Activated naive CD8-positive, alpha-beta T cell treated with anti-CD3 and anti-CD28 coated beads, Interleukin-2, amount 50 U/mL, for 24 hours (primary cell): ENCODE results near the gene FAM170A.

ENCODE experiments used
- ATAC-seq: fragments of 150-1000 bp; cut with Tn5 transposase; one replicate; pipeline ENCODE4 v1.10.0; 2021
- DNase-seq: peaks from one replicate; pipeline ENCODE4 v3.0.0; 2021
- H3K27ac Mint-ChIP-seq: one replicate; pipeline ENCODE4 v1.8.0; 2021; ENCODE audit warnings: mild to moderate bottlenecking, mixed read lengths
- H3K27me3 Mint-ChIP-seq: one replicate; pipeline ENCODE4 v1.8.0; 2021; ENCODE audit warnings: mixed read lengths
- H3K36me3 Mint-ChIP-seq: one replicate; pipeline ENCODE4 v1.8.0; 2021; ENCODE audit warnings: low read depth, mixed read lengths
- H3K4me1 Mint-ChIP-seq: one replicate; pipeline ENCODE4 v1.8.0; 2021; ENCODE audit warnings: mixed read lengths
- H3K4me3 Mint-ChIP-seq: one replicate; pipeline ENCODE4 v1.8.0; 2021; ENCODE audit warnings: mild to moderate bottlenecking, moderate library complexity, mixed read lengths
- H3K9me3 Mint-ChIP-seq: one replicate; pipeline ENCODE4 v1.8.0; 2021; ENCODE audit warnings: mixed read lengths

FAM170A gene, protein sequence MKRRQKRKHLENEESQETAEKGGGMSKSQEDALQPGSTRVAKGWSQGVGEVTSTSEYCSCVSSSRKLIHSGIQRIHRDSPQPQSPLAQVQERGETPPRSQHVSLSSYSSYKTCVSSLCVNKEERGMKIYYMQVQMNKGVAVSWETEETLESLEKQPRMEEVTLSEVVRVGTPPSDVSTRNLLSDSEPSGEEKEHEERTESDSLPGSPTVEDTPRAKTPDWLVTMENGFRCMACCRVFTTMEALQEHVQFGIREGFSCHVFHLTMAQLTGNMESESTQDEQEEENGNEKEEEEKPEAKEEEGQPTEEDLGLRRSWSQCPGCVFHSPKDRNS

DNA sequence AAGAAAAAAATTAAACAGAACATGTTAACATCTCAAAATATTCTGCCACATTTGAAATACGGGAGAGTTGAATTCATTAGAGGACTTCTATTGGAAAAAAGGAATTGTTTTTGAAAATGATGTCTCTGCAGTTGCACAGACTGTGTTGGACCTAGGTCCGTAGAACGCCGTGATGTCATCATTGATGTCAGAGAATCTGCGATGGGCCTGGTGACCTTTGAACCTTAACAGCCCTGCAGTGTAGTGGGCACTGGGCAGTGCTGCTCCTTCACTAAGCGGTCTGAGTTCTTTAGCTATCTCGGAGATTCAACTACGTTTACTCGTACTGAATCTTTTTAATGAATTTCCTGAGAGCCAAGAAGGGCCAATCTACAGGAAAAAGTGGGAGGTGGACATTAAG, at the start of gene FAM170A:
TSS of gene FAM170A (plus strand) at position 220 of the 400 bp plus-strand sequence. CDS start 211 bp downstream, outside the sequence.
- no peak for DNase-seq

DNA sequence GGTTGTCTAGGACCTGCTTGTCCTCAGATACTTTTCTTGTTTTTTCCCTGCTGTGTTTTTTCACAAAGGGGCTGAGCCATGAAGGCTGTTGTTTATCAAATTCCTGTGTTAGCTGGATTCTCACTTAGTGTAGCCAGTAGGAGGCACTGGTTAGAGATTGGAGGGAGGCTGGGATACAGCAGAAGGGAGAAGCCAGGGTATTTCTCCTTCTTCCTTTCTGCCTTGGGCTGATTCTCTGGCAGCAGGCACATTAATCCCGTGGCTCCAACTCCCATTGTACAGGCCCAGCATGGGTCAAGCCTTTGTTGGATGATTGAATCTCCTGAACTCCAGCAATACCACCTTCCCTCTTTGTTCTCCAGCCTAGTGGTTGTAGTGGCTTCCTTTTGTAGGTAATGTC, 46.4 kb upstream of the FAM170A start:
- Mint-ChIP-seq H3K36me3 (no peaks in the 10 kb centered on the region), H3K9me3 (no peaks in the 10 kb centered on the region), H3K4me1 (no peaks in the 10 kb centered on the region), H3K4me3 (no peak overlapping the region), H3K27ac (no peak overlapping the region), H3K27me3 (no peaks in the 10 kb centered on the region)
- ATAC-seq (no peak), DNase-seq (no peak)

More for the DNA sequence above, at the start of gene FAM170A:
- Mint-ChIP-seq H3K4me3 (no peak within 1 kb of the TSS), H3K27me3 (peaks cover under 1% of the 10 kb centered on the region), H3K9me3 (no peaks in the 10 kb centered on the region), H3K27ac (no peak within 1 kb of the TSS), H3K4me1 (no peaks in the 10 kb centered on the region), H3K36me3 (no peaks in the 10 kb centered on the region)
- ATAC-seq = no peak

DNA sequence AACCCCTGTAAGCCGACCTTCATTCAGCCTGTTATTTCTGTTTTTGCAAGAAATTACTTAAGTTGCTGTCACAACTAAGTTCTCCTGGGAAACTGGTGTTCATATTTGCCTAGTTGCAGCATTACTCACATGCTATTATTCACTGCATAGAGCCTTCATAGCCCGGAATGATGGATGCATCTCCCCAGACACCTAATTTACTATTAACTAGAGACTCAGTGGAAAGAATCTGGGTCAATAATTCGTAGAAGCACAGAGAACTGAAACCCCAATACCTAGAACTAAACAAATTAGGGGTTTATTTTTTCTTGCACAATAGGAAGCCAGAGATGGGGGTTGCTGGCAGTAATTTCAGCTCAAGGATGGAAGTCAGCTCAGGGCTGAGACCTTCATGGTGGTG, 45.7 kb upstream of the FAM170A start:
- H3K27me3 Mint-ChIP-seq = no peaks in the 10 kb centered on the region
- H3K9me3 Mint-ChIP-seq = no peaks in the 10 kb centered on the region
- H3K36me3 Mint-ChIP-seq = no peaks in the 10 kb centered on the region
- no peak overlapping the region for H3K4me3 Mint-ChIP-seq
- ATAC-seq (no peak), DNase-seq (no peak)
- no peak overlapping the region for H3K27ac Mint-ChIP-seq
- no peaks in the 10 kb centered on the region for H3K4me1 Mint-ChIP-seq

- no peaks in the 10 kb centered on the region for H3K4me1 Mint-ChIP-seq
- ATAC-seq = no peak
- H3K27me3 Mint-ChIP-seq = no peaks in the 10 kb centered on the region
- H3K4me3 Mint-ChIP-seq = no peak overlapping the region
- no peaks in the 10 kb centered on the region for H3K36me3 Mint-ChIP-seq
- DNase-seq = no peak
- peaks cover 4% of the 10 kb centered on the region for H3K9me3 Mint-ChIP-seq
- no peak overlapping the region for H3K27ac Mint-ChIP-seq
Observed at GRCh38 chr5:119596046-119596445, 33.3 kb upstream of the FAM170A start.

DNA sequence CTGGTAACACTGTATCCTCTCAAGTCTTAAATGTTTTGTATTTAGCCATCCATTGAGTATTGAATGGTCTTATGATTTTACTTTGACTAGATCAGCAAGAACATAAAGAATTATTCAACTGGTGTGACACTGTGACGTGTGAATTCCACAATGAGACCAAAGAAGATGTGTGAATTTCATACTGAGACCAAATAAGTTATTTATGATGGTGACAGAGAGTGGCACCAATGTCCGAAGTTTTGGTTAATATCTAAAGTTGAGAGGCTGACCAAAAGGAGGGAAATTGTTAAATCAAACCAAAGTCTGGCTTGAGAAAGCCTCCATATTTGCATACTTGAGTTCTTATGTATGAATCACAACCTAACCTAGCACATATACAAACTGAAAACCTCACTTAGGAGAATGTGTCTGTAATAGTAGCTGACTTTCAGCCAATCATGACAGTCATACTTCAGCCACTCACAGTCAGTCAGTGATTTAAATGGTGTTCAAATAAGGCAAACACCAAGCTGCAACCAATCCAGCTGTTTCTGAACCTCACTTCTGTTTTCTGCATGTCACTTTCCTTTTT, 31.5 kb upstream of the FAM170A start:
- H3K9me3 Mint-ChIP-seq = peaks cover 4% of the 10 kb centered on the region
- H3K27ac Mint-ChIP-seq = no peak overlapping the region

GRCh38 chr5:119613937-119614336, 15.4 kb upstream of the FAM170A start:
- Mint-ChIP-seq H3K4me3 (no peak overlapping the region), H3K27ac (no peak overlapping the region)

More for the DNA sequence above, 31.5 kb upstream of the FAM170A start:
- no peak for DNase-seq
- no peaks in the 10 kb centered on the region for H3K36me3 Mint-ChIP-seq
- no peak for ATAC-seq
- H3K4me1 Mint-ChIP-seq = no peaks in the 10 kb centered on the region
- no peak overlapping the region for H3K4me3 Mint-ChIP-seq
- no peaks in the 10 kb centered on the region for H3K27me3 Mint-ChIP-seq

GRCh38 chr5:119614838-119615237, 14.5 kb upstream of the FAM170A start:
- H3K9me3 Mint-ChIP-seq = peaks cover 4% of the 10 kb centered on the region
- no peaks in the 10 kb centered on the region for H3K36me3 Mint-ChIP-seq
- ATAC-seq (no peak), DNase-seq (no peak)
- H3K4me3 Mint-ChIP-seq = no peak overlapping the region
- no peaks in the 10 kb centered on the region for H3K4me1 Mint-ChIP-seq
- H3K27ac Mint-ChIP-seq = no peak overlapping the region
- H3K27me3 Mint-ChIP-seq = no peaks in the 10 kb centered on the region

More at GRCh38 chr5:119613937-119614336, 15.4 kb upstream of the FAM170A start:
- no peaks in the 10 kb centered on the region for H3K36me3 Mint-ChIP-seq
- H3K9me3 Mint-ChIP-seq = peaks cover 4% of the 10 kb centered on the region
- no peaks in the 10 kb centered on the region for H3K4me1 Mint-ChIP-seq
- no peak for ATAC-seq
- H3K27me3 Mint-ChIP-seq = no peaks in the 10 kb centered on the region
- no peak for DNase-seq

DNA sequence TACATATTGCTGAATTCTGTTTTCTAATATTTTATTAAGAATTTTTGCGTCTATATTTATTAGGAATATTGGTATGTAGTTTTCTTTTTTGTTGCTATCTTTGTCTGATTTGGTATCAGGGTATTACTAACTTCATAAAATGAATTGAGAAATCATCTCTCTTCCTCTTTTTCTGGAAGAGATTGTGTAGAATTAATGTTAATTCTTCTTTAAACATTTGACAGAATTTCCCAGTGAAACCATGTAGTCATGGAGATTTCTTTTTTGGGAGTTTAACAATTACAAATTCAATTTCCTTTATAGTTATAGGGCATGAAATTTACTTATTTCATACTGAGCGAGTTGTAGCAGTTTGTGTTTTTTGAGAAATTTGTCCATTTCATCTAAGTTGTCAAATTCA, 3.3 kb upstream of the FAM170A start:
- Mint-ChIP-seq H3K4me3 (no peak overlapping the region), H3K36me3 (no peaks in the 10 kb centered on the region), H3K4me1 (no peaks in the 10 kb centered on the region), H3K27ac (no peak overlapping the region), H3K9me3 (peaks cover 6% of the 10 kb centered on the region), H3K27me3 (peaks cover 4% of the 10 kb centered on the region)
- ATAC-seq (no peak), DNase-seq (no peak)

GRCh38 chr5:119630752-119631440, 1.5 kb downstream of the FAM170A start:
- H3K27ac Mint-ChIP-seq = no peak overlapping the region
- no peaks in the 10 kb centered on the region for H3K9me3 Mint-ChIP-seq
- H3K4me3 Mint-ChIP-seq = no peak overlapping the region
- no peak for ATAC-seq
- no peak for DNase-seq
- no peaks in the 10 kb centered on the region for H3K4me1 Mint-ChIP-seq
- H3K36me3 Mint-ChIP-seq = no peaks in the 10 kb centered on the region
- no peaks in the 10 kb centered on the region for H3K27me3 Mint-ChIP-seq

DNA sequence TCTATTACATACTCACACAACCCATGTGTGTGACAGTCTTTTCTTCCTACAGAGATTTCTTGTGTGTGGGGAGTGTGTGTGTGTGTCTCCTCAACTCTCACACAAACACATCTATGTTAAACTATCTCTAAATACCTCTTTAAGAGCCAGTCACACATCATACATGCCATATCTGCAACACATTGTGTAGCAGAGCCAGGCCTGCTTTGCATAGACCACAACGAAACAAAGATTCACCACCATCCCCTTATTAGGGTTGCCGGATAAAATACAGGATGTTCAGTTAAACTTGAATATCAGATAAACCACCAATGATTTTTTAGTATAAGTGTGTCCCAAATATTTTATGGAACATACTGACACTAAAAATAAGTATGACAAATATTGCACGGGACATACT, 2.3 kb downstream of the FAM170A start:
- DNase-seq = no peak
- Mint-ChIP-seq H3K36me3 (no peaks in the 10 kb centered on the region), H3K27ac (no peak overlapping the region), H3K4me1 (no peaks in the 10 kb centered on the region), H3K9me3 (no peaks in the 10 kb centered on the region), H3K27me3 (no peaks in the 10 kb centered on the region), H3K4me3 (no peak overlapping the region)
- no peak for ATAC-seq

- Mint-ChIP-seq H3K27ac (no peak overlapping the region), H3K9me3 (no peaks in the 10 kb centered on the region), H3K36me3 (no peaks in the 10 kb centered on the region), H3K4me1 (no peaks in the 10 kb centered on the region), H3K27me3 (peaks cover 4% of the 10 kb centered on the region), H3K4me3 (no peak overlapping the region)
- DNase-seq = no peak
- no peak for ATAC-seq
Observed at GRCh38 chr5:119651486-119651885, 22.1 kb downstream of the FAM170A start.

GRCh38 chr5:119655061-119655460, 25.7 kb downstream of the FAM170A start:
- Mint-ChIP-seq H3K27me3 (peaks cover 4% of the 10 kb centered on the region), H3K9me3 (no peaks in the 10 kb centered on the region), H3K27ac (no peak overlapping the region), H3K4me3 (no peak overlapping the region), H3K36me3 (no peaks in the 10 kb centered on the region), H3K4me1 (no peaks in the 10 kb centered on the region)
- ATAC-seq = no peak
- no peak for DNase-seq

DNA sequence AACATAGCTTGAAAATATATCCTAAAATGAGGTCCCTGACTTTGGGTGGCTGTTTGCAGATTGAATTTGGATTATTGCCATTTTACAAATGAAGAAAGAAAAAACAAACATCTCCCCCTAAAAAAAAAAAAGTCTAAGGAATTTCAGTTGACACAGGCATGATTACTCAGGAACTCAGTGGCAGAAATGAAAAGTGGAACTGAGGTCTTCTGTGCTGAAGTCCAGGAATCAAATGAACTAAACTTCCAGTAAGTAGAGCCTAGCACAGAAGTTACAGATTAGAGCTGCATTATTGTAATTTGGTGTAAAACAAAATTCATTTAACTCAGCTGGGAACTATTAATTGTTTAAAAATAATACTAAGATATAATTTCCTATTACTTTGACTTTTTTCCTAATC, 26.7 kb downstream of the FAM170A start:
- H3K27me3 Mint-ChIP-seq = peaks cover 2% of the 10 kb centered on the region
- H3K36me3 Mint-ChIP-seq = no peaks in the 10 kb centered on the region
- H3K4me1 Mint-ChIP-seq = no peaks in the 10 kb centered on the region
- H3K9me3 Mint-ChIP-seq = no peaks in the 10 kb centered on the region
- no peak overlapping the region for H3K27ac Mint-ChIP-seq
- DNase-seq = no peak
- no peak overlapping the region for H3K4me3 Mint-ChIP-seq
- ATAC-seq = no peak

- Mint-ChIP-seq H3K4me1 (no peaks in the 10 kb centered on the region), H3K36me3 (no peaks in the 10 kb centered on the region), H3K4me3 (no peak overlapping the region), H3K27ac (no peak overlapping the region), H3K9me3 (peaks cover 4% of the 10 kb centered on the region), H3K27me3 (no peaks in the 10 kb centered on the region)
- DNase-seq (no peak), ATAC-seq (no peak)
Observed at GRCh38 chr5:119666542-119666941, 37.2 kb downstream of the FAM170A start.
